H9 (cell line): ENCODE data around the gene PAX8. TPM values are rescaled to one million over a fixed set of nuclear protein-coding genes. Genes with fewer than 3 reads are reported as not detected.
"Not testable (repeated sequence)": the region's sequence is repeated elsewhere in the genome, so short reads cannot be mapped to it uniquely, and the experiment has no call there.

Source experiments
- DNase-seq: peaks from one replicate; pipeline ENCODE4 v3.0.0-alpha.2; 2017
- H2AFZ ChIP-seq: one replicate; pipeline ENCODE4 v1.6.1; 2013; ENCODE audit warnings: mild to moderate bottlenecking, low read length, control low read depth, moderate library complexity
- H2AK5ac ChIP-seq: 2 replicates; pipeline ENCODE4 v1.6.1; 2013; ENCODE audit warnings: low read length, control low read depth, mixed read lengths; ENCODE audit not compliant: insufficient read length
- H2BK120ac ChIP-seq: one replicate; pipeline ENCODE4 v1.6.1; 2013; ENCODE audit warnings: low read depth, mild to moderate bottlenecking, low read length, control low read depth, inconsistent platforms; ENCODE audit not compliant: poor library complexity, severe bottlenecking
- H2BK12ac ChIP-seq: 2 replicates; pipeline ENCODE4 v1.6.1; 2013; ENCODE audit warnings: low read length, control low read depth, mixed read lengths, low read depth; ENCODE audit not compliant: insufficient read length
- H2BK15ac ChIP-seq: 2 replicates; pipeline ENCODE4 v1.6.1; 2013; ENCODE audit warnings: low read depth, low read length, control low read depth
- H2BK20ac ChIP-seq: one replicate; pipeline ENCODE4 v1.6.1; 2013; ENCODE audit warnings: low read depth, mild to moderate bottlenecking, low read length, control low read depth, inconsistent platforms; ENCODE audit not compliant: poor library complexity, severe bottlenecking
- H2BK5ac ChIP-seq: 2 replicates; pipeline ENCODE4 v1.6.1; 2013; ENCODE audit warnings: low read length, control low read depth, mixed read lengths; ENCODE audit not compliant: insufficient read length
- H3K14ac ChIP-seq: 2 replicates; pipeline ENCODE4 v1.6.1; 2013; ENCODE audit warnings: low read length, control low read depth; ENCODE audit not compliant: insufficient read depth
- H3K18ac ChIP-seq: 2 replicates; pipeline ENCODE4 v1.6.1; 2013; ENCODE audit warnings: low read depth, mild to moderate bottlenecking, mixed read lengths, low read length, control low read depth; ENCODE audit not compliant: insufficient read length
- H3K23ac ChIP-seq: 2 replicates; pipeline ENCODE4 v1.6.1; 2013; ENCODE audit warnings: low read length, control low read depth, mixed read lengths, low read depth; ENCODE audit not compliant: insufficient read length
- H3K23me2 ChIP-seq: 2 replicates; pipeline ENCODE4 v1.6.1; 2013; ENCODE audit warnings: low read depth, mild to moderate bottlenecking, mixed read lengths, low read length, control low read depth; ENCODE audit not compliant: insufficient read length, poor library complexity, severe bottlenecking
- H3K27ac ChIP-seq: 2 replicates; pipeline ENCODE4 v1.5.1; 2013; ENCODE audit warnings: low read length, control low read depth, mixed read lengths, low read depth; ENCODE audit not compliant: insufficient read length
- H3K27me3 ChIP-seq: 2 replicates; pipeline ENCODE4 v1.6.1; 2013; ENCODE audit warnings: low read length, control low read depth, inconsistent platforms; ENCODE audit not compliant: insufficient read depth
- H3K4ac ChIP-seq: 2 replicates; pipeline ENCODE4 v1.6.1; 2013; ENCODE audit warnings: low read depth, mild to moderate bottlenecking, control low read depth, inconsistent platforms, low read length, moderate library complexity
- H3K4me1 ChIP-seq: 2 replicates; pipeline ENCODE4 v1.6.1; 2013; ENCODE audit warnings: low read length, control low read depth, inconsistent platforms; ENCODE audit not compliant: insufficient read depth
- H3K4me2 ChIP-seq: 2 replicates; pipeline ENCODE4 v1.6.1; 2013; ENCODE audit warnings: low read length, control low read depth, mixed read lengths; ENCODE audit not compliant: insufficient read length, insufficient read depth
- H3K56ac ChIP-seq: 2 replicates; pipeline ENCODE4 v1.6.1; 2013; ENCODE audit warnings: low read depth, mild to moderate bottlenecking, mixed read lengths, low read length, control low read depth; ENCODE audit not compliant: insufficient read length
- H3K79me1 ChIP-seq: 2 replicates; pipeline ENCODE4 v1.6.1; 2013; ENCODE audit warnings: low read depth, mild to moderate bottlenecking, moderate library complexity, low read length, control low read depth, inconsistent platforms; ENCODE audit not compliant: insufficient read depth, poor library complexity, severe bottlenecking
- H3K79me2 ChIP-seq: 2 replicates; pipeline ENCODE4 v1.6.1; 2013; ENCODE audit warnings: low read length, control low read depth, inconsistent platforms; ENCODE audit not compliant: insufficient read depth
- H3K9ac ChIP-seq: 2 replicates; pipeline ENCODE4 v1.6.1; 2013; ENCODE audit warnings: low read length, control low read depth, mixed read lengths; ENCODE audit not compliant: insufficient read length; ENCODE audit errors: extremely low read depth
- H3K9me3 ChIP-seq: one replicate; pipeline ENCODE4 v1.6.1; 2013; ENCODE audit warnings: low read depth, low read length, inconsistent platforms; ENCODE audit not compliant: control insufficient read depth
- H3T11ph ChIP-seq: one replicate; pipeline ENCODE4 v1.6.1; 2013; ENCODE audit warnings: mild to moderate bottlenecking, low read length, control low read depth, inconsistent platforms
- H4K20me1 ChIP-seq: one replicate; pipeline ENCODE4 v1.6.1; 2013; ENCODE audit not compliant: control insufficient read depth, insufficient read length, insufficient read depth
- H4K5ac ChIP-seq: 2 replicates; pipeline ENCODE4 v1.6.1; 2013; ENCODE audit warnings: low read depth, mild to moderate bottlenecking, mixed read lengths, low read length, control low read depth; ENCODE audit not compliant: insufficient read length
- H4K8ac ChIP-seq: replicated peaks from 2 replicates; pipeline ENCODE4 v1.6.1; 2013; ENCODE audit warnings: low read length, control low read depth, mixed read lengths, low read depth; ENCODE audit not compliant: insufficient read length
- H4K91ac ChIP-seq: 2 replicates; pipeline ENCODE4 v1.6.1; 2013; ENCODE audit warnings: low read depth, mild to moderate bottlenecking, moderate library complexity, mixed read lengths, low read length, control low read depth; ENCODE audit not compliant: insufficient read length
- H3K27ac Mint-ChIP-seq, 3 experiments: 2 replicates in 2 of 3; 3 replicates in 1 of 3; pipeline ENCODE4 v1.8.0; 2020 to 2021; ENCODE audit warnings: mixed read lengths in 3 of 3, mild to moderate bottlenecking in 1 of 3, moderate library complexity in 1 of 3
- H3K27me3 Mint-ChIP-seq: 2 replicates; pipeline ENCODE4 v1.8.0; 2021; ENCODE audit warnings: low read depth, mild to moderate bottlenecking, moderate library complexity, mixed read lengths
- H3K36me3 Mint-ChIP-seq, 3 experiments: 2 replicates in 2 of 3; 3 replicates in 1 of 3; pipeline ENCODE4 v1.8.0; 2020 to 2021; ENCODE audit warnings: low read depth in 3 of 3, mixed read lengths in 3 of 3; ENCODE audit not compliant: insufficient read depth in 1 of 3
- H3K4me1 Mint-ChIP-seq, 2 experiments: 2 replicates each; pipeline ENCODE4 v1.8.0; 2020; ENCODE audit warnings: mixed read lengths in 2 of 2
- H3K4me3 Mint-ChIP-seq, 2 experiments: 2 replicates in 1 of 2; 3 replicates in 1 of 2; pipeline ENCODE4 v1.8.0; 2020 to 2021; ENCODE audit warnings: mild to moderate bottlenecking in 2 of 2, mixed read lengths in 2 of 2, moderate library complexity in 1 of 2
- H3K9me3 Mint-ChIP-seq, 2 experiments: 2 replicates in 1 of 2; 3 replicates in 1 of 2; pipeline ENCODE4 v1.8.0; 2020; ENCODE audit warnings: mild to moderate bottlenecking in 2 of 2, mixed read lengths in 2 of 2, moderate library complexity in 1 of 2
- WGBS: extraction: QIAGEN DNeasy Blood & Tissue Kit; methylation state at CpG from one replicate; pipeline ENCODE4 v1.1.7; 2013; ENCODE audit warnings: missing lambda C conversion rate, low lambda C conversion rate, mixed read lengths; ENCODE audit not compliant: insufficient read length; ENCODE audit errors: extremely low coverage; 5-methylcytosine and 5-hydroxymethylcytosine counted together
- total RNA-seq: library from RNA; stranded (reverse); gene quantifications from 2 replicates; pipeline ENCODE4 v1.2.1, GENCODE V29; 2021

Gene PAX8
- total RNA-seq, 1 experiment from 2014 or later: not detected

DNA sequence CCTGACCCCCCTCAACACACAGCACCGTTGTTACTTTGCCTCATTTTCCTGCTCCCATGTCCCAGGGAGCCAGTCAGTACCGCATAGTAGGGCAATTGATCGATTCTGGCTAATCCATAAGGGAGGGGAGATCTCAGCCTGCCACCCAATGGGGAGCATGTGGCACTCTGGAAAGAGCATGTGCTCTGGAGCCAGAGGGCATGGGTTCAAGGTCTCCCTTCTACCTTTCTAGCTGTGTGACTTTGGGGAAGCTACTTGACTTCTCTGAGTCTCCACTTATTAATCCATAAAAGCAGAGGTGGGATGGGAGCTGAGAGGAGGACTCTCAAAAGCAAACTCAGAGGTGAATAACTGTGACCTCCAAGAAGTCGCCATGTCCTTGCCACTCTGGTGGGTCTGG, 27.5 kb upstream of the PAX8 start:
- not testable (repeated sequence) for H3K14ac ChIP-seq, H3K27ac ChIP-seq, H3K23me2 ChIP-seq, H4K20me1 ChIP-seq, H3K79me2 ChIP-seq, H3K27me3 ChIP-seq, H2BK12ac ChIP-seq, H3K56ac ChIP-seq, H3K79me1 ChIP-seq, H3K36me3 Mint-ChIP-seq, H3K27ac Mint-ChIP-seq, H4K5ac ChIP-seq, H4K91ac ChIP-seq, H2BK5ac ChIP-seq, DNase-seq, H3T11ph ChIP-seq, H3K9me3 Mint-ChIP-seq, H2AFZ ChIP-seq, H4K8ac ChIP-seq, H3K4ac ChIP-seq, H3K4me2 ChIP-seq, H2BK20ac ChIP-seq, H3K4me3 Mint-ChIP-seq, H2BK120ac ChIP-seq, H3K23ac ChIP-seq, H2AK5ac ChIP-seq, H2BK15ac ChIP-seq, H3K9ac ChIP-seq, H3K4me1 ChIP-seq, H3K18ac ChIP-seq, H3K9me3 ChIP-seq
- WGBS: no CpG with 5 or more reads among the region's 4 CpGs
- Mint-ChIP-seq H3K27me3 (peaks cover 25% of the 10 kb centered on the region), H3K4me1 (peaks cover 13% of the 10 kb centered on the region in 2 experiments)

DNA sequence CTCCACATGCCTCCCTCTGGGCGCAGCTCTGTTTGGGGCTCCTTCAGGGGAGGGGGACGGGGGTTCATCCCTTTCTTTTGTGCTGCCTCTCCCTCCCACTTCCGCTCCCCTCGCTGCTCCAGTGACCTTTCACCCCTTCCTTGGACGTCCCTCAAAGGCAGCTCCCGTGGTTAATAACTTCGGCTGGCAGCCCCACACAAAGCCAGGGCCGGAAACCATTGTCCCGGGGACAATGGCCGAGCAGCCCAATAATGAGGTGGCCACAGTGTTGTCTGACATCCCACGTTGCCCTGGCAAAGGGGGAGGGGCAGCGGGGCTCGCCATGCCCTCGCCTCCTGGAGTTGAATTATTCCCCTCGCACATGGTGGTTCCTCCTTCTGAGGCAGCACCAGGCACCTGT, 27.0 kb upstream of the PAX8 start:
- H3K79me2 ChIP-seq, H4K8ac ChIP-seq, H3K9me3 Mint-ChIP-seq, H2BK20ac ChIP-seq, H2AK5ac ChIP-seq, H3K4me2 ChIP-seq, H3K9ac ChIP-seq, H3K79me1 ChIP-seq, H3K4me3 Mint-ChIP-seq, H3K23me2 ChIP-seq, H4K91ac ChIP-seq, H3K36me3 Mint-ChIP-seq, H3K23ac ChIP-seq, H3K27ac ChIP-seq, H3K56ac ChIP-seq, H3K4me1 ChIP-seq, H3K14ac ChIP-seq, DNase-seq, H3K9me3 ChIP-seq, H4K5ac ChIP-seq, H3K27ac Mint-ChIP-seq, H3T11ph ChIP-seq, H2BK12ac ChIP-seq, H2BK15ac ChIP-seq, H4K20me1 ChIP-seq, H2BK5ac ChIP-seq, H2BK120ac ChIP-seq, H2AFZ ChIP-seq, H3K18ac ChIP-seq, H3K27me3 ChIP-seq, H3K4ac ChIP-seq: not testable (repeated sequence)
- H3K27me3 Mint-ChIP-seq: peaks cover 23% of the 10 kb centered on the region
- no CpG with 5 or more reads among the region's 15 CpGs for WGBS
- H3K4me1 Mint-ChIP-seq: peaks cover 13% of the 10 kb centered on the region in 2 experiments
